Hindlimb muscle (tissue), 1 donor: Measurements from ENCODE around the gene CLDN22. TPM values are rescaled to one million over a fixed set of nuclear protein-coding genes. Genes with fewer than 3 reads are reported as not detected.

Experiments
- DNase-seq: peaks from one replicate; pipeline ENCODE4 v3.0.0-alpha.2; 2013
- polyA plus RNA-seq: library from polyadenylated mRNA; unstranded; fragments of 120-200 nt; gene quantifications from one replicate; pipeline ENCODE4 v1.2.1, GENCODE V29; 2013; ENCODE audit not compliant: insufficient read length

CLDN22 gene
- polyA plus RNA-seq, 1 donor: not detected

GRCh38 chr4:183321516-183321915, 1.4 kb upstream of the CLDN22 start:
- no peak for DNase-seq

GRCh38 chr4:183321079-183321478, 1.0 kb upstream of the CLDN22 start:
- no peak for DNase-seq

GRCh38 chr4:183318656-183319055, 1.4 kb downstream of the CLDN22 start:
- no peak for DNase-seq

GRCh38 chr4:183314806-183315205, 5.3 kb downstream of the CLDN22 start:
- no peak for DNase-seq

- DNase-seq: no peak
Measured at GRCh38 chr4:183314336-183314735, 5.7 kb downstream of the CLDN22 start.

GRCh38 chr4:183312841-183313240, 7.2 kb downstream of the CLDN22 start:
- DNase-seq: no peak

GRCh38 chr4:183306811-183307210, 13.3 kb downstream of the CLDN22 start:
- no peak for DNase-seq

GRCh38 chr4:183304538-183304937, 15.5 kb downstream of the CLDN22 start:
- DNase-seq: no peak

GRCh38 chr4:183304067-183304466, 16.0 kb downstream of the CLDN22 start:
- no peak for DNase-seq

- DNase-seq: no peak
Measured at GRCh38 chr4:183303301-183303700, 16.8 kb downstream of the CLDN22 start.

GRCh38 chr4:183300655-183301054, 19.4 kb downstream of the CLDN22 start:
- DNase-seq: peak; percentile 31

GRCh38 chr4:183300070-183300469, 20.0 kb downstream of the CLDN22 start:
- DNase-seq: peak; percentile 24

GRCh38 chr4:183299464-183299863, 20.6 kb downstream of the CLDN22 start:
- no peak for DNase-seq

GRCh38 chr4:183297675-183298074, 22.4 kb downstream of the CLDN22 start:
- no peak for DNase-seq

GRCh38 chr4:183295711-183296110, 24.4 kb downstream of the CLDN22 start:
- DNase-seq: no peak

- no peak for DNase-seq
Measured at GRCh38 chr4:183291070-183291469, 29.0 kb downstream of the CLDN22 start.

- no peak for DNase-seq
Measured at GRCh38 chr4:183289688-183290087, 30.4 kb downstream of the CLDN22 start.

GRCh38 chr4:183288955-183289354, 31.1 kb downstream of the CLDN22 start:
- DNase-seq: no peak

GRCh38 chr4:183287677-183288076, 32.4 kb downstream of the CLDN22 start:
- DNase-seq: no peak

GRCh38 chr4:183287309-183287659, 32.8 kb downstream of the CLDN22 start:
- no peak for DNase-seq

- no peak for DNase-seq
Measured at GRCh38 chr4:183286590-183287308, 33.3 kb downstream of the CLDN22 start.

GRCh38 chr4:183285886-183286285, 34.2 kb downstream of the CLDN22 start:
- DNase-seq: no peak

- no peak for DNase-seq
Measured at GRCh38 chr4:183284965-183285364, 35.1 kb downstream of the CLDN22 start.

- DNase-seq: no peak
Measured at GRCh38 chr4:183284258-183284785, 35.8 kb downstream of the CLDN22 start.

GRCh38 chr4:183276106-183276505, 44.0 kb downstream of the CLDN22 start:
- DNase-seq: no peak
